Stimulated activated naive CD8-positive, alpha-beta T cell treated with anti-CD3 and anti-CD28 coated beads, Interleukin-15, Interleukin-2, amounts not matched to agents 100 ng/mL and 50 ng/mL, for 24 hours (primary cell): ENCODE data around the gene OSBP2.

ENCODE experiments used
- H3K27ac Mint-ChIP-seq: one replicate; pipeline ENCODE4 v1.8.0; 2021; ENCODE audit warnings: mild to moderate bottlenecking, mixed read lengths
- H3K27me3 Mint-ChIP-seq: one replicate; pipeline ENCODE4 v1.8.0; 2021; ENCODE audit warnings: mixed read lengths
- H3K36me3 Mint-ChIP-seq: one replicate; pipeline ENCODE4 v1.8.0; 2021; ENCODE audit warnings: low read depth, mixed read lengths
- H3K4me1 Mint-ChIP-seq: one replicate; pipeline ENCODE4 v1.8.0; 2021; ENCODE audit warnings: low read depth, mixed read lengths
- H3K4me3 Mint-ChIP-seq: one replicate; pipeline ENCODE4 v1.8.0; 2021; ENCODE audit warnings: mild to moderate bottlenecking, mixed read lengths
- H3K9me3 Mint-ChIP-seq: one replicate; pipeline ENCODE4 v1.8.0; 2021; ENCODE audit warnings: mixed read lengths

Gene OSBP2

DNA sequence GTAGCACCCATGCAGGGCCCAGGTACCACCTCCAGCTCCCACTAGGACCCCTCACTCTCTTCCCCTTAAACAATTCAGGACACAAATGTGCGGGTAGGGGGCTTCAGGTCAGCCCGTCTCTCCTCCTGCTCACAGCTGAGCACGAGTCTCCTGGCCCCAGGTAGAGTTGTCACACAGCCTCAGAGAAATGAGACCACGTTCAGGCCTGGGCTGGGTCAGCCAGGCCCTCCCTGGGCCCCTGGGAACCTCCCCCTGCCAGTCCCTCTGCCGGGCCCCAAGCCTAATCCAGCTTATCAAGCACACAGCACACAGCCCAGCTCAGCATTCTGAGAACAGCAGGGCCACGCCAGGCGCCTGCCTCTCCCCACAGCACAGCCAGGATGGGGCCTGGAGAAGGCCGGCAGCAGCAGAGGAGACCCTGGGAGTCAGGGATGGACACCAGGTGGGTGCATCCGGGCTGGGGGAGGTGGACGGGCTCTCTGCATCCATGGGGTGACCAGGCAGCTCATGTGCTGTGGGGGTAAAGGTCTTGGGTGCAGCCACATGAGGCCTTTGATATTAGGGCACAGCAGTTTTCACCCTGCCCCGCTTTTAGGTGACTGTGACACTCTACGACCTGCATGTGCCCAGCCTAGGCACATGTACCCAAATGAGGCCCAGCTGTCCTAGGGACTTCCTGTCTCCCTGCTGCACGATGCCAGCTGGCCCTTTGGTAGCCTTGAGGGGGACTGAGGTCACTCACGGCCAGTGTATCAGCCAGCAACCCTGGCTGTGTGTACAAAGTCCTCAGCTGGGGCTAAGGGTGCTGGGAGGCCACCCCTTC, 186.9 kb downstream of the OSBP2 start:
- Mint-ChIP-seq H3K36me3 (no peaks in the 10 kb centered on the region), H3K4me1 (no peaks in the 10 kb centered on the region), H3K4me3 (no peak overlapping the region), H3K9me3 (no peaks in the 10 kb centered on the region), H3K27ac (no peak overlapping the region), H3K27me3 (no peaks in the 10 kb centered on the region)

DNA sequence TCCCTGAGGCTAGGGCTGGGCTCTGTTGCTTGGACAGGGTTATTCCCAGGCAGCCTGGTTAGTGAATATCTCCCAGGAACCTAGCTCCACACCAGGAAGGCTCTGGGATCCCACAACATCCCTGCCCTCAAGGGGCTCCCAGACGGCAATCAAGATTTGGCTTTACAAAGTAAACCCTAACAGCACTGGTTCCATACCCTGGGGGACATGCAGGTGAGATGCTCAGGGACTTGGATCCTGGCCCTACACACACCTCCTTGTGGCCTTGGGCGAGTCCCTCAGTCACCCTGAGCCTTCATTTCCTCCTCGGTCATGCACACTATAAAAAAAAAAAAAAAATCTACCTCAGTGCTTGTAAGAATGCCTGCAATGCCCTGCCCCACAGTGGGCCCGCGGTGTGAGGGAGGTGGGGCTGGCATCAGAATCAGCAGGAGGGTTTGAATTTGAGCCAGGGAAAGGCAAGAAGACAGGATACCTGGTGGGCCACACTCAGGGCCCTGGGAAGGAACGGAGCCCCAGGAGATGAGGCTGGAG, 187.6 kb downstream of the OSBP2 start:
- Mint-ChIP-seq H3K27me3 (no peaks in the 10 kb centered on the region), H3K9me3 (no peaks in the 10 kb centered on the region), H3K36me3 (no peaks in the 10 kb centered on the region), H3K4me3 (no peak overlapping the region), H3K27ac (no peak overlapping the region), H3K4me1 (no peaks in the 10 kb centered on the region)

DNA sequence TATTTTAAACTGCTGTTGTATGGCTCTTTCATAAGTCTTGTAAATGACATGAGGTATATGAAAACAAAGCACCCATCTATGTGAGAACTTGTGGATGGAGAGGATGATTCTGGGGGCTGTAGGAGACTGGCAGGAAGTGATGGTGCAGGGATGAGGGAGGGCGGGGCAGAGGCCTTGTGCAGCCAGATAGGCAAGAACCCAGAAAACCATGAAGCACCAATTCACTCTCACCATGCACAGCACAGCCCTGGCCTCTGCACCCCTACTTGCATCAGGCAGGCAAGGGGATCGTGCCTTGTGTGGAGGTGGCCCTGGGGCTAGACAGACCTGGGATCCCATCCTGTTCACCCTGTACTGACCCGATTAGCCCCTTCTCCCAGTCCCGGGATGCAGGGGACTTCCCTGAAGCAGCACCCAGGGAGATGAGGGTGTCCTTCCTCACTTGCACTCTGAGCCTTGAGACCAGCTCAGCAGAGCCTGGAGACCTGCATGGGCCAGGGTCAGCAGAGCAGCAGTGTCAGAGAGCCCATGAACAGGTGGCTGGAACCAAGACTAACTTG, 188.4 kb downstream of the OSBP2 start:
- Mint-ChIP-seq H3K36me3 (no peaks in the 10 kb centered on the region), H3K4me1 (no peaks in the 10 kb centered on the region), H3K9me3 (no peaks in the 10 kb centered on the region), H3K27me3 (no peaks in the 10 kb centered on the region), H3K4me3 (no peak overlapping the region), H3K27ac (no peak overlapping the region)

DNA sequence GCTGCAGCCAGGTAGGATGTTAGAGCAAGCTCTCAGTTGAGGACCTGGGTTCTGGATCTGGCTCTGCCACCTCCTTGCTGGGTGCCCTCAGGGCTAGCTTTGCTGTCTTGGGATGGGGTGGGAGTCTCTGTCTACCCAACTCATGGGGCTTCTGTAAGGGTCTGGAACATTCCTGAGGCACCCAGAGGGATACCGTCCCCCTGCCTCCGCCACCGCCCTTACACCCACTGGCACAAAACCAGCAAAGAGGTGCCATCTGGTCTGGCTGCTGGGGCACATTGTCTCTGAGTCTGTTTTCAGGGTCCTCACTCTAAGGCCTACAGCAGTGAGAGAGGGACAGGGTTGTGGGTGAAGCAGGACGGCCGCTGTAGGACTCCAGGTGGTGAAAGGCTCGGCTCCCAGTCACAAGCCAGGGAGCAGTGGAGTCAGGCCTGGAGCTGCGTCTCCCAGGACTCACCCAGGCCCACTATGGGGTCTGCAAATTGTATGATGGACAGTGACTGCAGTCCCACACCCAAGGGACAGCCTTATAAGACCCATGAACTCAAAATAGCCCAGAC, 189.0 kb downstream of the OSBP2 start:
- H3K27ac Mint-ChIP-seq: no peak overlapping the region
- no peak overlapping the region for H3K4me3 Mint-ChIP-seq
- H3K9me3 Mint-ChIP-seq: no peaks in the 10 kb centered on the region
- no peaks in the 10 kb centered on the region for H3K4me1 Mint-ChIP-seq
- H3K36me3 Mint-ChIP-seq: no peaks in the 10 kb centered on the region
- no peaks in the 10 kb centered on the region for H3K27me3 Mint-ChIP-seq

DNA sequence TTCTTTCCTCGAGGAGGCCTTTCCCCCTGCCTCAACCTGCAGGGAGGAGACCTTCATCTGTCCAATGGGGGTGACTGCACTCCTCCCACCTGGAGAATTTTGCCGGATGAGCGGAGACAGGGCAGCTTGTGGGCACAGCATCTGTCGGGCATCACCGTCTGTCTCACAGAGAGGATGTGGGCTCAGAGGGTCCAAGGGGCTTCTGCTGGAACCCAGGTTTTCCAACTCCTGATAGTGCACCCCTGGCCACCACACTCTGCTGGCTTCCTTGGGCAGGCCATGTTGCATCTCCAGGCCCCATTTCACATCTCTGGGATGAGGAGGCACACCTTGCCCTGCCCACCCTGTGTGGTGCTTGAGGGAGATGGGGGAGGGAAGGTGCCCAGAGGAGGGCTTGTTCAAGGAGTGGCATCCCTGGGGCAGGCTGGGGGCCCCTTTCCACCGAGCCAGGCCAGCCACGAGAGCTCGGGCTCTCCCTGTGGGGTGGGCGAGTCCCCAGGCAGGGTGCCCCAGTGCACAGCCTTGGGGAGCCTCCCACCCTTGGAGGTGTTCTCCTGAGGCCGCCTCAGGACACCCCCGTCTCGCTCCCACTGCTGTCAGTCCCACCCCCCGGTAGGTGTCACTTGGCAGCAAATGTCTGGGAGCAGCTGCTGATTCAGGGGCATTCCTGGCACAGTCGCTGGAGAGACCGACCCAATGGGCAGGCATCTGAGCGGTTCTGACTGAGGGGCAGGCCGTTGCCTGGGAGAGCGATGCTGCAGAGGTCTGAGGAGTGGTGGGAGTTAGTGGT, 189.7 kb downstream of the OSBP2 start:
- Mint-ChIP-seq H3K27me3 (no peaks in the 10 kb centered on the region), H3K9me3 (no peaks in the 10 kb centered on the region), H3K4me3 (no peak overlapping the region), H3K27ac (no peak overlapping the region), H3K36me3 (no peaks in the 10 kb centered on the region), H3K4me1 (no peaks in the 10 kb centered on the region)

DNA sequence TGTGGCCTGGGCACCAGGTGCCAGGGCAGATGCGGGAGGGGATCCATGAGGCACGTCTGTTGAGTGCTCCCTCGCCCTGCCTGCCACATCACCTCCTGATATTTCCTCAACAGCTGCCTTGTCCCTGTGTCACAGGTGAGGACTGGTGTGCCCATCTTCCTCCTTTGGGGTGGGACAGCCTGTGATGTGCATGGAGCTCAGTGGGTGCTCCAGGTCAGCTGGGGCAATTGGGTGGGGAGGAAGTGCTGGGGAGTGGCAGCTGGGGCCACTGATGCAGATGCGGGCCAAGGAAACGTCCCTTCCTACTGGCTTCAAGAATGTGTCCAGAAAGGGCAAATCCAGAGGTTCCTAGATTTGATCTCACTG, 190.3 kb downstream of the OSBP2 start:
- Mint-ChIP-seq H3K4me3 (no peak overlapping the region), H3K27me3 (no peaks in the 10 kb centered on the region), H3K27ac (no peak overlapping the region), H3K36me3 (no peaks in the 10 kb centered on the region), H3K9me3 (no peaks in the 10 kb centered on the region), H3K4me1 (no peaks in the 10 kb centered on the region)

DNA sequence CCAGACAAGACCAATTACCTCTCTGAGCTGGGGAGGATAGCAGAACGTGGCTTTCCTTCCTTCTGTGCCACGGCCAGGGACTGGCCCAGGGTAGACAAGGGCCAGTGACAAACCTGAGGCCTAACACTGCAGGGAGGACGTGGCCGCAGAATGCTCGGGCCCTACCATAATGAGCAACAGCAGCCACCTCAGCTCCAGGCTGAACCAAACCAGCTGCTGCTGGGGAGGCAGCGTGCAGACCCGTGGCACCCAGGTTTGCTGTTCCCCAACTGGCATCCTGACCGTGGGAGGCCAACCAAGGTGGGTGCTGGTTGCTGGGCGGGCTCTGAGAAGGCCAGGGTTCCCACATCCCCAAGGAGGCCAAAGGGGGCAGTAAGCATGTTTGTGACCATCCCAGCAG, 190.9 kb downstream of the OSBP2 start:
- no peaks in the 10 kb centered on the region for H3K36me3 Mint-ChIP-seq
- H3K4me3 Mint-ChIP-seq: no peak overlapping the region
- no peaks in the 10 kb centered on the region for H3K4me1 Mint-ChIP-seq
- no peaks in the 10 kb centered on the region for H3K27me3 Mint-ChIP-seq
- no peak overlapping the region for H3K27ac Mint-ChIP-seq
- H3K9me3 Mint-ChIP-seq: no peaks in the 10 kb centered on the region

DNA sequence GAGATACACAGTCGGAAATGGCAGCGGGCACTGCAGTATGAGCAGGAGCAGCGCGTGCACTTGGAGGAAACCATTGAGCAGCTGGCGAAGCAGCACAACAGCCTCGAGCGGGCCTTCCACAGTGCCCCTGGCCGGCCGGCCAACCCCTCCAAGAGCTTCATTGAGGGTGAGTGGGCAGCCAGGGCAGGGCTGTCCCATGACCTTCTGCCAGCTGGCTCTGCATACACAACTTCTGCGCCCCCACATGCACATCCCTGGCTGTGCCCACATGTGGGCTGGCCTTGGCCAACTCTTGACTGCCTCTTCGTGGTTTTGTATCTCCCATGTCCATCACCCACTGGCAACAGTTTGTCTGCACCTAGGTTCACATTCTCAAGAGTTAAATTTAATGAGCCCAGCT, 192.8 kb downstream of the OSBP2 start:
- no peak overlapping the region for H3K4me3 Mint-ChIP-seq
- H3K36me3 Mint-ChIP-seq: no peaks in the 10 kb centered on the region
- no peaks in the 10 kb centered on the region for H3K4me1 Mint-ChIP-seq
- H3K27me3 Mint-ChIP-seq: no peaks in the 10 kb centered on the region
- no peak overlapping the region for H3K27ac Mint-ChIP-seq
- H3K9me3 Mint-ChIP-seq: no peaks in the 10 kb centered on the region

DNA sequence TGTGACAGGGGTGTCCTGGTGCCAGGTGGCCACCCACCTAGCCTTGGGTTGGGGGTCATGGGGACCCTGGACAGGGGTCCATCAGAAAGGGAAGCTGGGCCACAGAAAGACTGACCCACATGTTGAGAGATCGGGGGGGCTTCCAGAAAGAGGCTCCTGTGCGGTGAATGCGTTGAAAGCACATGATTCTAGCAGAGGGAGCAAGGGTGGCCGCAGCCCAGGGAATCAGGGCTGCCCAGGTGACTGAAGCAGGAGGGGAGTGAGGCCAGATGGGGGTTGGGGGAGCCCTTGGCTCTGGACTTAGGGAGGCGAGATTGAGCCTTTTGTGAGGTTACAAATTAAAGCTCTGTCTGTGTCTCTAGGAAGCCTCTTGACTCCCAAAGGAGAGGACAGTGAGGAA, 193.2 kb downstream of the OSBP2 start:
- no peak overlapping the region for H3K27ac Mint-ChIP-seq
- no peaks in the 10 kb centered on the region for H3K4me1 Mint-ChIP-seq
- no peaks in the 10 kb centered on the region for H3K9me3 Mint-ChIP-seq
- H3K27me3 Mint-ChIP-seq: no peaks in the 10 kb centered on the region
- no peaks in the 10 kb centered on the region for H3K36me3 Mint-ChIP-seq
- no peak overlapping the region for H3K4me3 Mint-ChIP-seq

DNA sequence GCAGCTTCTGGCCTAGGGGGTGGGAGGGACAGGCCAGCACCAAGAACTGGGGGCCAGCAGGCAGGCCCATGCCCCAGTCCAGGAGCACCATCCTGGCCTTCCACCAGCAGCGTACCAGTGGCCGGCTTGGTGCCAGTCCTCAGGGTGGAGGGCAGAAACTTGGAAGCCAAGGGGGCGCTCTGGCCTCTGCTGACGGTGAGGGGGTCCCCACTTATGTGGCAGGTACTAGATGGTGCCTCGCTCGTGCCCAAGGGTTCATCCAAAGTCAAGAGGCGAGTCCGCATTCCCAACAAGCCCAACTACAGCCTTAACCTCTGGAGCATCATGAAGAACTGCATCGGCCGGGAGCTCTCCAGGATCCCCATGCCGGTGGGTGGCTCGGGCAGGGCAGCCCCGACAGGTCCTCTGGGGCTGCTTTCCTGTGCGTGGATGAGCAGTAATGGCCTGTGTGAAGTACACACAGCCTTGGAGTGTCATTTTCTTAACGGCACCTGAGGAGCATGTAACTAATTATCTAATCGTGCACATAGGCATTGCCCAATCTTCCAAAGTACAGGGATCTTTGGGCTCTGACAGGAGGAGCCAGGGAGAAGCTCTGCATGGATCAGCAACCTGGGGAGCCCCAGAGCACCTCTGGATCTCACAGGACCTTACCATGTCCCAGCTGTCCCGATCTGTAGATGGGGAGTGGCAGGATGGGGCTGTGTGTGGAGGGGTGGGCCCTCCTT, 194.8 kb downstream of the OSBP2 start:
- H3K36me3 Mint-ChIP-seq: no peaks in the 10 kb centered on the region
- H3K4me3 Mint-ChIP-seq: no peak overlapping the region
- H3K27ac Mint-ChIP-seq: no peak overlapping the region
- no peaks in the 10 kb centered on the region for H3K9me3 Mint-ChIP-seq
- peaks cover 7% of the 10 kb centered on the region for H3K4me1 Mint-ChIP-seq
- no peaks in the 10 kb centered on the region for H3K27me3 Mint-ChIP-seq

DNA sequence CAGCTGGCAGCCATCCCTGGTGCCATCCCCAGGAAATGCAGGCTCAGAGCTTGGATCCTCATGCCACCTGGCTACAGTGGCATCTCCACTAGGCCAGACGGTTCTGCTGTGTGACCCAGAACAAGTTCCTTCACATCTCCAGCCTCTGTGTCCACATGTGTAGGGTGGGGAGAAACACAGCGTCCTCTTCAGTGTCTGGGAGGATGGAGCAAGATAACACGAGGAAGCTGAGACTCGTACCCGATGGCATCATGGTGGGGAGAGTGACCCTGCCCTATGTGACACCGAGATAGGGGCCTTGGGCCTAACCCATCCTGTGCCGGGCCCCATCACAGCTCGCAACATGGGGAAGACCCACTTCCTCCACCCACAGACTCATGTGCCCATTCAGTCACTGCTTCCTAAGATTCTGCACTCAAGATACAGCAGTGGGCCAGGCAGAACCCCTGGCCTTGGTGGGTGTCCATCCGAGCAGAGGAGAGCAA, 195.4 kb downstream of the OSBP2 start:
- H3K4me3 Mint-ChIP-seq: no peak overlapping the region
- H3K27me3 Mint-ChIP-seq: no peaks in the 10 kb centered on the region

DNA sequence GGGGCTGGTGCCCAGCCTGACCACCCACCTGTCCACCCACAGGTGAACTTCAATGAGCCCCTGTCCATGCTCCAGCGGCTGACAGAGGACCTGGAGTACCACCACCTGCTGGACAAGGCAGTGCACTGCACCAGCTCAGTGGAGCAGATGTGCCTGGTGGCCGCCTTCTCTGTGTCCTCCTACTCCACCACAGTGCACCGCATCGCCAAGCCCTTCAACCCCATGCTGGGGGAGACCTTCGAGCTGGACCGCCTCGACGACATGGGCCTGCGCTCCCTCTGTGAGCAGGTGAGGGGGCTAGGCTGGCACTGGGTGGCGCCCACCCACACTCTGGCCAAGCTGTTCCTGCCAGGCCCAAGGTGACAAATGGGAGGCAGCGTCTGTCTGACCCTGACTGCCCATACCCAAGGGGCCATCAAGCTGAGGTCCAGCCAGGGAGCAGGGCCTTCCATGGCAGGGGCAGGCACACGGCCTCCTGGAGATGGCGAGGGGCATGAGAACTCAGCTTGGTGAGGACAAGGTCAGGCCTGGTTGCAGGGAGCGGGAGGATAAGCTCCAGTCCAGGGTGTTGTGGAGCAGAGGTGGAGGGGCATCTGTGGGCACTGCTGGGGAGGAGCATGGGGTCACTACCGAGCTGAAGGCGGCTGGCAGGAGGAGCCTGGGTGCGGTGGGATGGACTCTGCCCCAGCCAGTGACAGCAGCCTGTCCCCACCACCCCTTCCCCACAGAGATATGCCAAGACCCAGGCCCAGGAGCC, 196.2 kb downstream of the OSBP2 start:
- H3K9me3 Mint-ChIP-seq: no peaks in the 10 kb centered on the region

More for the DNA sequence above, 195.4 kb downstream of the OSBP2 start:
- H3K36me3 Mint-ChIP-seq: no peaks in the 10 kb centered on the region
- no peaks in the 10 kb centered on the region for H3K9me3 Mint-ChIP-seq
- no peak overlapping the region for H3K27ac Mint-ChIP-seq
- H3K4me1 Mint-ChIP-seq: peaks cover 7% of the 10 kb centered on the region

DNA sequence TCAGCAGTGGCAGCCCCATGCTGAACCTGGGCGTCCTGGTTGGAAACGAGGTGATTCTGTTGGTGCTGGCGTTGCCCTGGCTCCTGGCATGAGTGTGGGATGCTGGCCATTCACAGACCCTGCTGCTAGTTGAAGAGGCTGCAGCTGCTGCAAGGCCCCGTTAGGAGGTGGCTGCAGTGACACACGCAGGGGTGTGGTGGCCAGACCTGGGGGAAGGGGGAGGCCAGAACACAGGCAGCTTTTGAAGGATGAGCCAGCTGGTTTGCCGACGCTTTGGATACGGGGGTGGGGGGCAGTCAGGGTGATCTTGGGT, 196.7 kb downstream of the OSBP2 start:
- H3K27me3 Mint-ChIP-seq: no peaks in the 10 kb centered on the region
- no peaks in the 10 kb centered on the region for H3K9me3 Mint-ChIP-seq
- H3K4me3 Mint-ChIP-seq: no peak overlapping the region
- no peaks in the 10 kb centered on the region for H3K36me3 Mint-ChIP-seq
- peaks cover 7% of the 10 kb centered on the region for H3K4me1 Mint-ChIP-seq
- H3K27ac Mint-ChIP-seq: no peak overlapping the region

More for the DNA sequence above, 196.2 kb downstream of the OSBP2 start:
- Mint-ChIP-seq H3K4me1 (peaks cover 7% of the 10 kb centered on the region), H3K27ac (no peak overlapping the region), H3K4me3 (no peak overlapping the region), H3K27me3 (no peaks in the 10 kb centered on the region), H3K36me3 (no peaks in the 10 kb centered on the region)

DNA sequence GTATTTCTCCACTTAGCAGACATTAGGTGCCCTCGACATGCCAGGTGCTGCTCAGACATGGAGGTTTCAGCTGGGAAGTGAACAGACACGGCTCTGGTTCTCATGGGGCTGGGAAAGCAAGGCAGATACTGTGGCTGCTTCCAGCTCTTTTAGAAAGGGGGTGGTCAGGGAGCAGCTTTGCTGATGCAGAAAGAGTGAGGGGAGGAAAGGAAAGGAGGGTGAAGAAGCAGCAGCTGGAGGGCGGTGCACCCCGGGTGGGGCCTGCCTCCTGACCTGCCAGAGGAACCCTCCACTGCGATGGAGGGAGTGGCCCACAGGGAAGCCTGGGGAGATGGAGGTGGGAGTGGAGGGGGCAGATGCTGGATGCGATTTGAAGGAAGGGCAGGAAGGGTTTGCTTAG, 197.1 kb downstream of the OSBP2 start:
- Mint-ChIP-seq H3K4me3 (no peak overlapping the region), H3K9me3 (no peaks in the 10 kb centered on the region), H3K27ac (no peak overlapping the region), H3K27me3 (no peaks in the 10 kb centered on the region), H3K4me1 (peaks cover 7% of the 10 kb centered on the region), H3K36me3 (no peaks in the 10 kb centered on the region)
